ENCODE results near the gene NAGLU.
"Not testable (repeated sequence)": the region's sequence is repeated elsewhere in the genome, so short reads cannot be mapped to it uniquely, and the experiment has no call there.

Gene NAGLU

GRCh38 chr17:42521666-42522262, 14.3 kb upstream of the NAGLU start:
- DNase-seq = no peak

- DNase-seq = no peak
Measured at GRCh38 chr17:42522263-42522790, 13.7 kb upstream of the NAGLU start.

GRCh38 chr17:42522798-42523278, 13.2 kb upstream of the NAGLU start:
- DNase-seq = no peak

- no peak for DNase-seq
Measured at GRCh38 chr17:42525221-42525620, 10.8 kb upstream of the NAGLU start.

GRCh38 chr17:42526031-42526444, 10.0 kb upstream of the NAGLU start:
- DNase-seq = no peak

- no peak for DNase-seq
Measured at GRCh38 chr17:42527932-42528331, 8.1 kb upstream of the NAGLU start.

- no peak for DNase-seq
Measured at GRCh38 chr17:42529061-42529460, 7.0 kb upstream of the NAGLU start.

- DNase-seq = no peak
Measured at GRCh38 chr17:42530952-42531454, 5.0 kb upstream of the NAGLU start.

GRCh38 chr17:42531455-42532354, 4.3 kb upstream of the NAGLU start:
- DNase-seq = peak; percentile 56

- no peak for DNase-seq
Measured at GRCh38 chr17:42535155-42536047, 640 bp upstream of the NAGLU start.

- peak; percentile 84 for DNase-seq
Measured at GRCh38 chr17:42536372-42537155, 523 bp downstream of the NAGLU start.

- DNase-seq = no peak
Measured at GRCh38 chr17:42537156-42537805, 1.2 kb downstream of the NAGLU start.

GRCh38 chr17:42537826-42538451, 1.9 kb downstream of the NAGLU start:
- DNase-seq = no peak

- DNase-seq = no peak
Measured at GRCh38 chr17:42538482-42538881, 2.4 kb downstream of the NAGLU start.

- DNase-seq = not testable (repeated sequence)
Measured at GRCh38 chr17:42540558-42540957, 4.5 kb downstream of the NAGLU start.

- peak; percentile 57 for DNase-seq
Measured at GRCh38 chr17:42541041-42541833, 5.2 kb downstream of the NAGLU start.

- no peak for DNase-seq
Measured at GRCh38 chr17:42543190-42544079, 7.4 kb downstream of the NAGLU start.

GRCh38 chr17:42544874-42545283, 8.8 kb downstream of the NAGLU start:
- no peak for DNase-seq
